NCI-H1694 (cell line): ENCODE data around the gene IGFBP1.

Experiments used
- DNase-seq: peaks from one replicate; lab custom pipeline; 2025; lab: John Stamatoyannopoulos, UW

The IGFBP1 gene

DNA sequence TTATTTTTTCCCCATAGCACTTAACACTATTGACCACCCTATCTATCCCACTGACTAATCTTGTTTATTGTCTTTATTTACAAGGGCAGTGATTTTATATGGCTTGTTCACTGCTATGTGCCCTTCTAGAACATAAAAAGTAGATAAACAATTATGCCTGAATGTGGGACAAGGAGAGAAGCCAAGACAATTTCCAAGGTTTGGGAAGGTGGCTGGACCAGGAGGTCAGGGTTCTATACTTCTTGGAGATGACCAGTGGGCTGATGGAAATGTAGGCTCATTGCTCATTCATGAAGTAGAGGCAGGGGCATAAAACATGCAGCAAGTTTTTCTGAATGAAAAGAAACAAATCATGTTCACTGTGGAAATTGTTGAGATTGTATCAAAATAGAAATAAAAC, 21.3 kb downstream of the IGFBP1 start:
- DNase-seq = no peak

- DNase-seq = no peak
Measured at GRCh38 chr7:45910855-45911254, 22.6 kb downstream of the IGFBP1 start.

DNA sequence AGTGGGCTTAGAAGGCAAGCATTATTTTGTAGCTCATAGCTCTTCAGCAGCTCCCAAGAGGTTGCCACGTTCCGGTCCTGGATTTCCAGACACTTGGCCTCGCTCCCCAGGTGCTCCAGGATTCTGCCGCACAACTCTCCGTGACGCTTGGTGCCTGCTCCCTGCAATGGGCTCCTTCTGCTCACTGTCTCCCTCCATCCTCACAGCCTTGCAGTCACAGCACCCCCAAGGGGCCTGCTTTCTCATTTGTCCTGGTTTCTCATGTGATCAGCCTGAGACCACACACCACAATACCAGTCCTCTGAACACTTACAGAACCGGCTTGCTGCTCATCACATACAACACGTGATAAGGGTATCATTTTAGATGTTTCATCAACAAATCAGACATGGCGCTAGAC, 23.0 kb downstream of the IGFBP1 start:
- DNase-seq = no peak

DNA sequence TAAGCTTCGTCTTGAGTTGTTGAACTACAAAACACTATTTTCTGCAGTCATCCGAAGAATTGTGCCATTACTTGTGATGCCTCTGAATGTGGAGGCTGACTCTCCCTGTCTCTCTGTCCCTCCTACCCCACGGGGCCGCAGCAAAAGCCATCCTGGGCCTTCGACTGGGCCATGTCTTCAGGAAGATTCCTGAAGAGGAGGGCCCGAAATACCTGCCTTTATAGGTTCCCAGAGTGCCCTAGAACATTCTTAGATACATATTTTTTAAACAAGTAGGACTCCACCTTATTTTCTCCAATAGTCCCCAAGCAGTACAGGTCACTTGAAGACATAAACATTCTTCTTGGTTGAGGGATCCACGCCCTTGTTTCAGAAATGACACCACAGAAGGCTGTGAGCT, 24.7 kb downstream of the IGFBP1 start:
- no peak for DNase-seq

GRCh38 chr7:45914911-45915310, 26.6 kb downstream of the IGFBP1 start:
- DNase-seq = no peak

DNA sequence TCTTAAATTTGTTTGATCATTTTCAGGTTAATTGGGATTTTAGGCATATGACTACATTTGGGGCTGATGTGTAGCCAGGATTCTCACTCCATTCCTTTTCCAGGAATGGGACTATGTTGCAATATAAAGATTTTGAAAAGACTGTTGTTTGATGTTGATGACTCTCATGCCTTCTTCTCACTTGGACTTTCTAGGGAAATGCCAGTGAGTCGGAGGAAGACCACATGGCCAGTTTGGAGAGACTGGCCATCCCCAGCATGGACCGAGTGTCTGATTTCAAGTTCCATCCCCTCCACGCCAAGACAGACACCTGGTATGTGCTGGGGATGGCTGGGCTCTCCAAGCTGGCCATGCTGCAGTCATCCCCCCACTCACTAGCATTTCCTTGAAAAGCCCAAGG, 27.3 kb downstream of the IGFBP1 start:
- DNase-seq = no peak

DNA sequence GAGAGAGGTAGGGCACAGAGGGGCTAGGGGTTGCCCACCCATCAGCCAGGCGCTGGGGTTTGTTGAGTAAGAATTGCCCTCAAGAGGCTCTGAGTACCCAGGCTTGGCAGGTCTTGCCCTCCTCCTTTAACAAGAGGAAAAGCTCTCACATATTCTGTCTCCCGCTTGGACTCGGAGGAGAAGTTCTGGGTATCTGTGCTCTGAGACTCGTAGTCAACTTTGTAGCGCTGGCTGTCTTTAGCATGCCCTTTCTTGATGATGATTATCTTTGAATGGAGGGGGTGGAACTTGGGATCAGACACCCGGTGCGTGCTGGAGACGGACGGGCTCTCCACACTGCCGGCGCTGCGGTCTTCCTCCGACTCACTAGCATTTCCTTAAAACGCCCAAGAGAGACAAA, 28.8 kb downstream of the IGFBP1 start:
- no peak for DNase-seq

DNA sequence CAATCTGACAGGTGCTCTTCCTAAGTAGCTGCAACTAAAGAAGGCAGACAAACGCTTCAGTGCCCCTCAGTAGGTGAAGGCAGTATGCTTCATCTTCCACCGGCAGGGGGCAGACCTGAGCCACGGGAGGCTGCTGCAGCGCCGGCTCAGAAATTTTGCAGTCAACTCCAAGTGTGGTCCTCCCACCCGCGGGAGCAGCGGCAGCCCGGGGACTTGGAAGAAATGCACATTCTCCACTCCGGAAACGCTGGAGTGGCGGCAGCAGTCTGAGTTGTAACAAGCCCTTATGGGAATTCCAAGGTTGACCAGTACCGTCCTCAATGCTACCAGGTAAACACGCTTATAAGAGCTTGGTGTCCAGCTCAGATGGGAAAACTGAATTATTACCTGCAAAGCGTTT, 29.4 kb downstream of the IGFBP1 start:
- peak; percentile 45 for DNase-seq

DNA sequence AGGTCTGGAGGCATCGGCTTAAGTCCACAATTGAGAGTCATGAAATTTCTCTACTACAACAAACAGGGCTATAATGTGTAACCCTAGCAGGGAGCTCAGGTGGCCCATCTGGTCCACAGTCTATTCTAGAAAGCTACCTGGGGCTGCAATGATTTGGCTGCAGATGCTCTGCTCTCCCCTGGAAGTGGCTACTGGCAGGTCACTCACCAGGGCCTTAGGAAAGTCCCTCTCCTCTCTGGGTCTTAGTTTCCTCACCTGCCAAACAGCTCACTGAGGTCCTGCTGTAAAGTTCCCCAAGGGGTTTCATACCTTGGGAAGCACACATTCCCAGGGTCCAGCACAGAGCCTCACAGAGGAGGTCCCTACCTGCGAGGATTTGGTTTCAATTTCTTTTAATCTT, 30.3 kb downstream of the IGFBP1 start:
- DNase-seq = no peak

DNA sequence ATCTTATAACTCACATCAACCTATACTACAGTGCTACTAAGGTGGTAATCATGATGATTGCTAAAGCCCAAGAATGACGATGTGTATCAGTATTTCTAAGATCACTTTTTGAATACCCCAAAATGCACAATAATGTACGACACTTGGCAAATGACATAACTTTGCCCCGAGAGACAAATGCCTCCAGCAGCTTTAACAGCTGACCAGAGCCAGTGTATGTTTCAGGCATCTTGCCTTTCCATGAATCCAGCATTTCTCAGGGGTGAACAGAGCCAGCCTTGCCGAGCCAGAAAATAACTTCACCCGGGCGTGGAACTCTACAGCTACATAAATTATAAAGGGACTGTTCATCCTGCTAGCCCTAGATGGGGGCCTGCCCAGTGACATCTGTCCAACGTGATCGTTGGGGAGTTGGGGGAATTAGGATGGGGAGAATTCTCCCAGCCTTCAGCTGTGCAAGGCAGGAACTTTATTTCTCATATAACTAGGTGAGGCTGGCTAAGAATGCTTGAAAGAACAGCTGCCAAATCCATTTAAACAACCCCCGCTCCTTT, 31.0 kb downstream of the IGFBP1 start:
- no peak for DNase-seq

DNA sequence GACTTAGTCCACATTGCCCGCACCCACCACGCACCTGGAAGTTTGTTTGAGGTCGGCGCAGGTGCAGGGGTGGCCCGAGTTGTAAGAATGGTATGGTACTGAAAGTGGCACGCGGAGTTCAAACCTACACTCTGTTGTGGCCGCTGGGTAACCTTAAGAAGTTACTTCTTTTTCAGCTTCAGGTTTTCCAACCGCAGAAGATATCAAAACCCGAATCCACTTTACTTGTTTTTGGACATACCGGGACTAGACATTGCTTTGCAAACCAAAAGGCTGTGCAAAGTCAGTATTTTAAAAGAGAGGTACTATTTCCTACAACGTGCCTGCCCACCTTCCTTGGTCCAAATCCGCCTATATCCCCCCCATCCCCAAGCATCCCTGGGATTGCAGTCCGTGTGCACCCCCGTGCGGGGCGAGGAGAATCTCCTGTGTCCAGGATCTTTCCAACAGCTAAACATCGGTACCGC, 31.7 kb downstream of the IGFBP1 start:
- no peak for DNase-seq

DNA sequence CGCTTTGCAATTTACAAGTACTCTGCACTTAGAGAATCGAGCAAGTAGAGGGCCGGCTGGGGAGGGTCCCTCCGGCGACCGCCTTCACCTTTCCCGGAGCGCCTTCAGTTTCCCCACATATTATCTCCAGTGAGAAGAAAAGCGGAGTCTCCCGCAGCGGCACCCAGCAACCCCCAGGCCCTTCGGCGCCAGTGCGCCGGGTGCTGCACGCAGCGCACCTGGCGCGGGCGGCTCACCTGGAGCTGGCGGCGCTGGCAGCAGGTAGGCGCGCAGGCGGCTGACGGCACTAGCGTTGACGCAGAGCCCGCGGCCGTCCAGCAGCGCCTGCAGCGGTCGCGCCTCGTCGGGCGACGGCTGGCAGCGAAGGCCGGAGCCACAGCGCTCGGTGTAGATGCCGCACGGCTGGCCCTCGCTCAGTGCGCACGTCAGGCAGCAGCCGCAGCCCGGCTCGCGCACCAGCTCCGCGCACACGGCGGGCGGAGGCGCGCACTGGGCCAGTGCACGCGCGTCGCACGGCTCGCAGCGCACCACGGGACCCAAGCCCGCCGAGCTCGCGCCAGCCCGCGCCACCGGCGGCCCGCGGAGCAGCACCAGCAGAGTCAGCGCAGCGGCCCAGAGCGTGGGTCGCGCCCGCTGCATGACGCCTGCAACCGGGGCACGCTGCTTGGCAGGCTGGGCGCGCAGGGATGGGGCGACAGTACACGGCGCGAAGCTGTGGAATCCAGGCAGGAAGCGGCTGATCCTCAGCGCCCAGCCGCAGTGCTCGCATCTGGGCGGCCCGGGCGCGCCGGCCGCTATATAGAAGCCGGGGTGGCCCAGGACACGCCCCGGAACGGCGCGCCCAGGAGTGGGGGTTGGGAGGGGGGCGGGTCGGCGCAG, 32.5 kb downstream of the IGFBP1 start, which contains the start of gene IGFBP3:
Gene IGFBP3, minus strand, starts transcription at position 771 of the 879 bp plus-strand sequence. Its CDS starts 132 bp downstream, at position 639.
- DNase-seq = no peak

GRCh38 chr7:45921381-45921698, 33.1 kb downstream of the IGFBP1 start:
- no peak for DNase-seq

DNA sequence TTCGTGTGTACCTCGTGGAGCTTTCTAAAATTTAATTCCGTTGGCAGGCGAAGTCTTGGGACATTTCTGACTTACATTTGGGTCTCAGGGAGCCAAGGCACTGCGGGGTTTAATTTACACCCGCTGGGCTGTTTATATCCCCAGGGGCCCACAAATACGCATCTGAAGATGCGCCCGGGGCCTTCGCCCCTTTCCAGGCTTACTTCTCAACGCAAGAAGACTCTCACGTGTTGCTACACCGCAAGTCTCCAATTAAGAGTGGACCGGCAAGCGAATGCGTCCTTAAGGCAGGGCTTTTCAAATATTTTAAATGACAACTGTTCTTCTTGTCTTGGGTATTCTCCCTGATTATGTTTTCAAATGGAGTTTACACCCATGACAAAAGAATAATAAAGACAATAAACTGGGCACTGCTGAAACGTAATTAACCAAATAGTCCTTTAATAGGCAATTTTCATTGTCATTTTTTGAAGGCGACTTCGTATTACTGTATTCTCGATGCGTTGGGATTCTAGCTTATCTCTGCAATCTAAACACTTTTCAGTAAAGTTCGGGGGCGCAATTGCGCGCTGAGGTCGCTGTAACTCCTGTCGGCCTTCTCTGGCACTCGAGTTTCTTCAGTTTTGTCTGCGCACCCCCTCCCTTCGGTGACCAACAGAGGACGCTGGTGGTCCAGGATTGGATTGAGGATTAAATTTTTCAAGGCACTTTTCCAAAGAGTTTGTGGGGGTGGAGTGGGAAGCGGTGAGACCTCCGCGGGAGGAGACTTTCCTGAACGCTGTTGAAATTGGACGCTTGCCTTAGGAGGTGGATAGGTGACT, 33.6 kb downstream of the IGFBP1 start:
- no peak for DNase-seq

- no peak for DNase-seq
Measured at GRCh38 chr7:45922810-45923209, 34.5 kb downstream of the IGFBP1 start.

DNA sequence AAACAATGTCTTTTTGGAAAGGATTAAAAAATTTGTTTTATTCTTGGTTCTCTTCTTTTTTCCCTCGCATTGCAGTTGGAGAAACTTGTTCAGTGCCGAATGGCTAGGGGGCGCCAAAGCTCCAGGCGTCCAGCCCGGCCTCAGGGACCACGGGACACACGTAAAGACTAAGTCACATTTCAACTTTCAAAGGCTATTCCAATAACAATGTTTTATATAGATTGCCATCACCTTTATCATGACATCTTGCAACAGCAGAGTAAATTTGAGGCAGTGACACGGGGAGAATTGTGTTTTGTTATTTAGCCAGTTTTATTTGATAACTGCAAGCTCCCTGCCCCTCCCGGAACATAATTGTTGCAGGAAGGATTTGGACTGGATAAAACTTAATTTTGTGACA, 35.0 kb downstream of the IGFBP1 start:
- peak; percentile 30 for DNase-seq

DNA sequence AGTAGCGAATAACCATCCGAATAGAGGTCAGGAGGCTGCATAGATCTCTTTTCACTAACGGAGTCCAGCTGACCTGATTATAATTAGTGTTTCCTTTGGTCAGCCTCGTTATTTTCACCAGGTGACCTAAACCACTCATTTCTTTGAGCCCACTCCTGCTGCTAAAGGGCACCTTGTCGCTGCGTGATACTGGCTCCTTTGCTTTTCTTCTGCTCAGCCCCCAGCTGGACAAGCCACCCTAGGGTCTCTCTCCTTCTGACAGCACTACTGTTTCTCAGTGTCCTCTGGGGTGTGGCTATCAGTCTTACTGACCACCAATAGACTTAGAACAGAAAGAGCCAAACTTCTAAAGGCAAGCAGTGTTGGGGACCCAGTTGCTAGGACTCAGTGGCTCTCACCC, 35.5 kb downstream of the IGFBP1 start:
- no peak for DNase-seq

DNA sequence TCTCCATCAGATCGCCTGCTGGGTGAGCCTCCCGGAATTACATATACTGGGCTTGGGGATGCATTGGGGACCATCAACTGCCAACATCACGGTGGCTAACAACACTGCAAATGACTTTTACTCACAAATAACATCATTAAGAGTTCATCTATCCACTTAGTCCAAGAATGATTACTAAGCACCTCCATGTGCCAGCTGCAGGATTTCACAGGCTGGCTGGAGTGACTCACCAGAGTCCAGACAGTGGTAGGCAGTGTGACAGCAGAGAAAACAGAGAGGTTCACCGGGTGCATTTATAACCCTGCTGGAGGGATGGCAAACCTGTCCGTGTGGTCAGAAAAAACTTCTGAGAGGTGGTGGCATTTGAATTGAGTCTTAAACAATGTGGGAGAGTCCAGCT, 36.0 kb downstream of the IGFBP1 start:
- DNase-seq = no peak

- DNase-seq = no peak
Measured at GRCh38 chr7:45927721-45928120, 39.4 kb downstream of the IGFBP1 start.

- no peak for DNase-seq
Measured at GRCh38 chr7:45930967-45931366, 42.7 kb downstream of the IGFBP1 start.

GRCh38 chr7:45937301-45937700, 49.0 kb downstream of the IGFBP1 start:
- DNase-seq = no peak

GRCh38 chr7:45937862-45938261, 49.6 kb downstream of the IGFBP1 start:
- DNase-seq = no peak
